ENCODE measurements around the gene VWA5B2.
A peak's percentile ranks its signal among the peaks of the same experiment; 100 is the strongest.

The VWA5B2 gene

GRCh38 chr3:184275381-184275701 is 46.0 kb downstream of the VWA5B2 start:
- DNase-seq (ENCODE audit: low read depth in 3 of 3), result no peak

- DNase-seq (ENCODE audit: low read depth in 3 of 3), result no peak
Observed at GRCh38 chr3:184275961-184276910, 46.9 kb downstream of the VWA5B2 start, which contains the start of gene ECE2. Gene ECE2, plus strand, starts transcription at chr3:184276022. Its CDS starts 132 bp downstream, at chr3:184276154.

- DNase-seq (ENCODE audit: low read depth in 3 of 3), result no peak
Observed at GRCh38 chr3:184277366-184277765, 48.0 kb downstream of the VWA5B2 start.

- no peak for DNase-seq (ENCODE audit: low read depth in 3 of 3)
Observed at GRCh38 chr3:184282941-184283340, 53.6 kb downstream of the VWA5B2 start.

- DNase-seq (ENCODE audit: low read depth in 3 of 3), result no peak
Observed at GRCh38 chr3:184283681-184284080, 54.3 kb downstream of the VWA5B2 start.

- no peak for DNase-seq (ENCODE audit: low read depth in 3 of 3)
Observed at GRCh38 chr3:184284696-184285095, 55.3 kb downstream of the VWA5B2 start.

GRCh38 chr3:184289426-184289938 is 60.1 kb downstream of the VWA5B2 start:
- DNase-seq (ENCODE audit: low read depth in 3 of 3), result peak; percentile 41 to 49 (median 46)

- no peak for DNase-seq (ENCODE audit: low read depth in 3 of 3)
Observed at GRCh38 chr3:184290331-184290730, 60.9 kb downstream of the VWA5B2 start.

- no peak for DNase-seq (ENCODE audit: low read depth in 3 of 3)
Observed at GRCh38 chr3:184291044-184291737, 61.8 kb downstream of the VWA5B2 start.

Data from stimulated activated CD4-positive, alpha-beta T cell treated with anti-CD3 and anti-CD28 coated beads, TNF-alpha, amount 100 ng/mL, for 4 hours (primary cell).